Measurements from ENCODE around the gene LPCAT3. TPM values are rescaled to one million over a fixed set of nuclear protein-coding genes. Genes with fewer than 3 reads are reported as not detected.

Gene LPCAT3
- total RNA-seq, 1 donor from 2014 or later = 44.6 TPM

- H3K36me3 Mint-ChIP-seq = peaks cover 9% of the 10 kb centered on the region
- H3K27ac Mint-ChIP-seq = peak overlapping the region; percentile 86
- H3K27me3 Mint-ChIP-seq (ENCODE audit: low read depth) = no peaks in the 10 kb centered on the region
- H3K4me1 Mint-ChIP-seq = peaks cover 52% of the 10 kb centered on the region
- DNase-seq (ENCODE audit: low spot score in 2 of 2, unreplicated experiment in 2 of 2) = no peak
- no peak for TF ChIP-seq CTCF (IDR thresholded peaks at IDR 0.05; ENCODE audit: unreplicated experiment)
- no peaks in the 10 kb centered on the region for H3K9me3 Mint-ChIP-seq
- H3K4me3 Mint-ChIP-seq = no peak overlapping the region
Observed at GRCh38 chr12:6942331-6942665, 76.0 kb downstream of the LPCAT3 start.

GRCh38 chr12:6941782-6942181 lies 76.5 kb downstream of the LPCAT3 start:
- Mint-ChIP-seq H3K4me1 (peaks cover 49% of the 10 kb centered on the region), H3K27ac (no peak overlapping the region), H3K9me3 (no peaks in the 10 kb centered on the region), H3K36me3 (peaks cover 9% of the 10 kb centered on the region), H3K27me3 (ENCODE audit: low read depth) (no peaks in the 10 kb centered on the region), H3K4me3 (no peak overlapping the region)
- DNase-seq (ENCODE audit: low spot score in 2 of 2, unreplicated experiment in 2 of 2) = no peak
- no peak for TF ChIP-seq CTCF (IDR thresholded peaks at IDR 0.05; ENCODE audit: unreplicated experiment)

GRCh38 chr12:6941267-6941666 lies 77.0 kb downstream of the LPCAT3 start:
- Mint-ChIP-seq H3K4me1 (peaks cover 46% of the 10 kb centered on the region), H3K4me3 (peak overlapping the region; percentile 2), H3K36me3 (peaks cover 12% of the 10 kb centered on the region), H3K27me3 (ENCODE audit: low read depth) (no peaks in the 10 kb centered on the region), H3K9me3 (no peaks in the 10 kb centered on the region), H3K27ac (peak overlapping the region; percentile 54)
- TF ChIP-seq CTCF (IDR thresholded peaks at IDR 0.05; ENCODE audit: unreplicated experiment) = no peak
- no peak for DNase-seq (ENCODE audit: low spot score in 2 of 2, unreplicated experiment in 2 of 2)

- H3K36me3 Mint-ChIP-seq = peaks cover 16% of the 10 kb centered on the region
- no peaks in the 10 kb centered on the region for H3K27me3 Mint-ChIP-seq (ENCODE audit: low read depth)
- H3K4me3 Mint-ChIP-seq = peak overlapping the region; percentile 13
- no peak for TF ChIP-seq CTCF (IDR thresholded peaks at IDR 0.05; ENCODE audit: unreplicated experiment)
- no peaks in the 10 kb centered on the region for H3K9me3 Mint-ChIP-seq
- DNase-seq (ENCODE audit: low spot score in 2 of 2, unreplicated experiment in 2 of 2) = no peak
- H3K4me1 Mint-ChIP-seq = peaks cover 32% of the 10 kb centered on the region
- H3K27ac Mint-ChIP-seq = peak overlapping the region; percentile 89
Observed at GRCh38 chr12:6939191-6939540, 79.1 kb downstream of the LPCAT3 start.

GRCh38 chr12:6938353-6939190 lies 79.7 kb downstream of the LPCAT3 start:
- no peaks in the 10 kb centered on the region for H3K9me3 Mint-ChIP-seq
- H3K4me1 Mint-ChIP-seq = peaks cover 33% of the 10 kb centered on the region
- TF ChIP-seq CTCF (IDR thresholded peaks at IDR 0.05; ENCODE audit: unreplicated experiment) = peak; percentile 46
- peak overlapping the region; percentile 95 for H3K27ac Mint-ChIP-seq
- H3K4me3 Mint-ChIP-seq = peak overlapping the region; percentile 73
- H3K36me3 Mint-ChIP-seq = peaks cover 20% of the 10 kb centered on the region
- DNase-seq (ENCODE audit: low spot score in 2 of 2, unreplicated experiment in 2 of 2) = no peak
- no peaks in the 10 kb centered on the region for H3K27me3 Mint-ChIP-seq (ENCODE audit: low read depth)
